Skeletal muscle satellite cell (primary cell): Measurements from ENCODE around the gene CNTLN.
"Not testable (repeated sequence)": the region's sequence is repeated elsewhere in the genome, so short reads cannot be mapped to it uniquely, and the experiment has no call there.

ENCODE experiments used
- H3K27me3 ChIP-seq: 2 replicates; pipeline ENCODE4 v1.7.0; 2013; ENCODE audit warnings: low read length; ENCODE audit not compliant: control insufficient read depth, insufficient read depth
- H3K36me3 ChIP-seq: 2 replicates; pipeline ENCODE4 v1.7.0; 2013; ENCODE audit warnings: mild to moderate bottlenecking, control low read depth, low read length; ENCODE audit not compliant: insufficient read depth
- H3K4me1 ChIP-seq: 2 replicates; pipeline ENCODE4 v1.7.0; 2013; ENCODE audit warnings: low read length; ENCODE audit not compliant: control insufficient read depth, insufficient read depth
- H3K4me2 ChIP-seq: 2 replicates; pipeline ENCODE4 v1.7.0; 2013; ENCODE audit warnings: mild to moderate bottlenecking, low read length
- H3K4me3 ChIP-seq: 2 replicates; pipeline ENCODE4 v1.7.0; 2013; ENCODE audit warnings: low read length
- H3K9ac ChIP-seq: 2 replicates; pipeline ENCODE4 v1.7.0; 2013; ENCODE audit warnings: mild to moderate bottlenecking, low read depth, low read length, moderate library complexity
- H3K9me3 ChIP-seq: replicated peaks from 2 replicates; pipeline ENCODE4 v1.7.0; 2013; ENCODE audit warnings: mild to moderate bottlenecking, control low read depth, low read length

CNTLN gene

GRCh38 chr9:17433526-17433925, 298.7 kb downstream of the CNTLN start:
- H3K9ac ChIP-seq, result no peak overlapping the region
- no peak overlapping the region for H3K4me3 ChIP-seq
- no peaks in the 10 kb centered on the region for H3K27me3 ChIP-seq
- H3K36me3 ChIP-seq, result no peaks in the 10 kb centered on the region
- no peaks in the 10 kb centered on the region for H3K9me3 ChIP-seq
- H3K4me2 ChIP-seq, result no peak overlapping the region
- no peaks in the 10 kb centered on the region for H3K4me1 ChIP-seq

- H3K9ac ChIP-seq, result no peak overlapping the region
- H3K4me2 ChIP-seq, result no peak overlapping the region
- no peaks in the 10 kb centered on the region for H3K4me1 ChIP-seq
- H3K9me3 ChIP-seq, result no peaks in the 10 kb centered on the region
- no peaks in the 10 kb centered on the region for H3K27me3 ChIP-seq
- H3K4me3 ChIP-seq, result no peak overlapping the region
- H3K36me3 ChIP-seq, result no peaks in the 10 kb centered on the region
Observed at GRCh38 chr9:17436854-17437253, 302.0 kb downstream of the CNTLN start.

- H3K9ac ChIP-seq, result no peak overlapping the region
- H3K4me1 ChIP-seq, result no peaks in the 10 kb centered on the region
- H3K36me3 ChIP-seq, result no peaks in the 10 kb centered on the region
- H3K9me3 ChIP-seq, result no peaks in the 10 kb centered on the region
- no peak overlapping the region for H3K4me2 ChIP-seq
- H3K27me3 ChIP-seq, result no peaks in the 10 kb centered on the region
- no peak overlapping the region for H3K4me3 ChIP-seq
Observed at GRCh38 chr9:17437813-17438212, 303.0 kb downstream of the CNTLN start.

GRCh38 chr9:17445126-17445525, 310.3 kb downstream of the CNTLN start:
- H3K36me3 ChIP-seq, H3K9ac ChIP-seq, H3K4me1 ChIP-seq, H3K9me3 ChIP-seq, H3K27me3 ChIP-seq, H3K4me3 ChIP-seq, H3K4me2 ChIP-seq: not testable (repeated sequence)

GRCh38 chr9:17453751-17454150, 318.9 kb downstream of the CNTLN start:
- H3K9ac ChIP-seq, result no peak overlapping the region
- no peaks in the 10 kb centered on the region for H3K27me3 ChIP-seq
- no peaks in the 10 kb centered on the region for H3K36me3 ChIP-seq
- no peaks in the 10 kb centered on the region for H3K4me1 ChIP-seq
- H3K4me2 ChIP-seq, result no peak overlapping the region
- H3K9me3 ChIP-seq, result no peaks in the 10 kb centered on the region
- H3K4me3 ChIP-seq, result no peak overlapping the region

- peaks cover 4% of the 10 kb centered on the region for H3K36me3 ChIP-seq
- no peak overlapping the region for H3K9ac ChIP-seq
- H3K4me2 ChIP-seq, result no peak overlapping the region
- no peak overlapping the region for H3K4me3 ChIP-seq
- H3K9me3 ChIP-seq, result no peaks in the 10 kb centered on the region
- no peaks in the 10 kb centered on the region for H3K4me1 ChIP-seq
- H3K27me3 ChIP-seq, result no peaks in the 10 kb centered on the region
Observed at GRCh38 chr9:17462869-17463464, 328.1 kb downstream of the CNTLN start.

- Histone ChIP-seq H3K4me1 (no peaks in the 10 kb centered on the region), H3K4me2 (no peak overlapping the region), H3K4me3 (no peak overlapping the region), H3K9ac (no peak overlapping the region), H3K36me3 (peaks cover 4% of the 10 kb centered on the region), H3K27me3 (no peaks in the 10 kb centered on the region), H3K9me3 (no peaks in the 10 kb centered on the region)
Observed at GRCh38 chr9:17470036-17470813, 335.4 kb downstream of the CNTLN start.

GRCh38 chr9:17472126-17472525, 337.3 kb downstream of the CNTLN start:
- H3K9me3 ChIP-seq, result no peaks in the 10 kb centered on the region
- H3K4me2 ChIP-seq, result no peak overlapping the region
- H3K4me3 ChIP-seq, result no peak overlapping the region
- no peaks in the 10 kb centered on the region for H3K27me3 ChIP-seq
- peaks cover 2% of the 10 kb centered on the region for H3K36me3 ChIP-seq
- no peaks in the 10 kb centered on the region for H3K4me1 ChIP-seq
- H3K9ac ChIP-seq, result no peak overlapping the region

GRCh38 chr9:17476401-17476800, 341.6 kb downstream of the CNTLN start:
- Histone ChIP-seq H3K27me3 (no peaks in the 10 kb centered on the region), H3K4me3 (no peak overlapping the region), H3K4me2 (no peak overlapping the region), H3K9me3 (no peaks in the 10 kb centered on the region), H3K4me1 (no peaks in the 10 kb centered on the region), H3K36me3 (no peaks in the 10 kb centered on the region), H3K9ac (no peak overlapping the region)

GRCh38 chr9:17477816-17478215, 343.0 kb downstream of the CNTLN start:
- Histone ChIP-seq H3K27me3 (no peaks in the 10 kb centered on the region), H3K4me3 (no peak overlapping the region), H3K4me2 (no peak overlapping the region), H3K4me1 (no peaks in the 10 kb centered on the region), H3K9me3 (no peaks in the 10 kb centered on the region), H3K36me3 (no peaks in the 10 kb centered on the region), H3K9ac (no peak overlapping the region)

- H3K4me3 ChIP-seq, result no peak overlapping the region
- no peaks in the 10 kb centered on the region for H3K36me3 ChIP-seq
- H3K4me1 ChIP-seq, result no peaks in the 10 kb centered on the region
Observed at GRCh38 chr9:17480966-17481365, 346.1 kb downstream of the CNTLN start.

GRCh38 chr9:17481565-17481964, 346.7 kb downstream of the CNTLN start:
- Histone ChIP-seq H3K4me3 (no peak overlapping the region), H3K9ac (no peak overlapping the region), H3K4me2 (no peak overlapping the region), H3K36me3 (no peaks in the 10 kb centered on the region), H3K27me3 (no peaks in the 10 kb centered on the region), H3K4me1 (no peaks in the 10 kb centered on the region), H3K9me3 (no peaks in the 10 kb centered on the region)

More at GRCh38 chr9:17480966-17481365, 346.1 kb downstream of the CNTLN start:
- H3K27me3 ChIP-seq, result no peaks in the 10 kb centered on the region
- no peaks in the 10 kb centered on the region for H3K9me3 ChIP-seq
- no peak overlapping the region for H3K9ac ChIP-seq
- no peak overlapping the region for H3K4me2 ChIP-seq
